ENCODE measurements around the gene DHRS4L2.
"Not testable (repeated sequence)": the region's sequence is repeated elsewhere in the genome, so short reads cannot be mapped to it uniquely, and the experiment has no call there.

GRCh38 chr14:24049002-24049401, 60.3 kb downstream of the DHRS4L2 start:
- not testable (repeated sequence) for TF ChIP-seq EZH2 (IDR thresholded peaks at IDR 0.05; ENCODE audit: borderline replicate concordance, low read depth, low read length, severe bottlenecking); MAX (IDR thresholded peaks at IDR 0.05; ENCODE audit: insufficient read depth, insufficient read length); CTCF (IDR thresholded peaks at IDR 0.05; ENCODE audit: extremely low read depth in 1 of 2, insufficient read depth in 1 of 2, low read depth in 1 of 2, low read length in 2 of 2); POLR2A (IDR thresholded peaks at IDR 0.05; ENCODE audit: low read depth, low read length); MYC (IDR thresholded peaks at IDR 0.05; ENCODE audit: low read depth, low read length); JUN (IDR thresholded peaks at IDR 0.05; ENCODE audit: borderline replicate concordance, insufficient read depth, insufficient read length, low read depth); POLR2AphosphoS5 (IDR thresholded peaks at IDR 0.05; ENCODE audit: insufficient read depth, low read depth, low read length); GATA2 (IDR thresholded peaks at IDR 0.05; ENCODE audit: insufficient read depth, insufficient read length, low read depth, low read length)
